K562 (cell line): ENCODE measurements around the gene SPTSSA. TPM values are rescaled to one million over a fixed set of nuclear protein-coding genes. Genes with fewer than 3 reads are reported as not detected.

ENCODE experiments used
- ATF7 ChIP-seq: fragments of 450-650 bp; IDR thresholded peaks from 2 replicates; pipeline ENCODE4 v1.7.1; 2014; ENCODE audit warnings: mild to moderate bottlenecking, moderate library complexity
- EZH2 ChIP-seq: IDR thresholded peaks from 2 replicates; pipeline ENCODE4 v1.6.1; 2012; ENCODE audit warnings: low read depth, mild to moderate bottlenecking, inconsistent platforms, low read length, borderline replicate concordance
- HDAC1 ChIP-seq, 2 experiments: fragments of 450-650 bp; IDR thresholded peaks; 2 replicates each; pipeline ENCODE4 v1.6.1; 2016 to 2017; ENCODE audit warnings: inconsistent platforms in 1 of 2, mild to moderate bottlenecking in 1 of 2, moderate library complexity in 1 of 2
- HSF4 ChIP-seq: fragments of 250-450 bp; sonication (Bioruptor Pico); IDR thresholded peaks from 2 replicates; pipeline ENCODE4 v2.1.2; 2022; ENCODE audit warnings: mild to moderate bottlenecking, moderate library complexity, borderline replicate concordance
- LARP7 ChIP-seq: fragments of 450-650 bp; IDR thresholded peaks from 2 replicates; pipeline ENCODE4 v1.6.1; 2016
- MIER1 ChIP-seq: fragments of 450-650 bp; IDR thresholded peaks from 2 replicates; pipeline ENCODE4 v1.6.1; 2016; ENCODE audit warnings: antibody characterized with exemption, mild to moderate bottlenecking, low read depth
- MXI1 ChIP-seq: IDR thresholded peaks from 2 replicates; pipeline ENCODE4 v1.6.1; 2011; ENCODE audit warnings: low read depth, mild to moderate bottlenecking, improper control_type of control experiment, low read length
- SETDB1 ChIP-seq: IDR thresholded peaks from one replicate; pipeline ENCODE4 v1.6.1; 2012; ENCODE audit warnings: low read length, control low read depth, inconsistent platforms
- SPI1 ChIP-seq: IDR thresholded peaks from 2 replicates; pipeline ENCODE4 v1.6.1; 2011; ENCODE audit warnings: low read depth, low read length, control low read depth, borderline replicate concordance
- TAF9B ChIP-seq: fragments of 450-650 bp; IDR thresholded peaks from 2 replicates; pipeline ENCODE4 v1.6.1; 2018; ENCODE audit warnings: mild to moderate bottlenecking; ENCODE audit not compliant: partially characterized antibody
- ZNF444 ChIP-seq: fragments of 250-450 bp; sonication (Bioruptor Pico); IDR thresholded peaks from 2 replicates; pipeline ENCODE4 v1.4.0; 2020; ENCODE audit warnings: mild to moderate bottlenecking, moderate library complexity
- ZNF561 ChIP-seq: fragments of 450-650 bp; formaldehyde crosslinking; conservative IDR thresholded peaks from 2 replicates; pipeline ENCODE4 v1.4.0; 2020; ENCODE audit warnings: mild to moderate bottlenecking, moderate library complexity
- ZNF75A ChIP-seq: fragments of 450-650 bp; formaldehyde crosslinking; IDR thresholded peaks from 2 replicates; pipeline ENCODE4 v1.4.0; 2020; ENCODE audit warnings: mild to moderate bottlenecking
- polyA plus RNA-seq, 8 experiments: library from polyadenylated mRNA; depleted of rRNA in 4 of 8; stranded (reverse) in 5 of 8; unstranded in 3 of 8; fragments of >200 nt; fragmentation: Nextera tagmentation in 2 of 8; fragmentation: Illumina TruSeq in 1 of 8; extraction: Ambion mirVana in 2 of 8; extraction: Trizol in 1 of 8; gene quantifications; 2 replicates each; pipeline versions ENCODE4 v1.2.1 to v1.2.3, GENCODE V29; 2011 to 2014; ENCODE audit warnings: inconsistent platforms in 1 of 8, missing spikeins in 1 of 8
- total RNA-seq, 7 experiments: library from RNA; depleted of rRNA in 6 of 7; stranded (reverse); fragments of >200 nt in 6 of 7; fragmentation: Illumina TruSeq in 2 of 7; extraction: Trizol in 2 of 7; gene quantifications; 2 replicates each; pipeline versions ENCODE4 v1.2.1 to v1.2.3, GENCODE V29; 2011 to 2021; ENCODE audit warnings: low replicate concordance in 1 of 7
- TF ChIP-seq, protein P1 (sequence below): fragments of 450-650 bp; formaldehyde crosslinking; IDR thresholded peaks from 2 replicates; pipeline ENCODE4 v1.4.0; 2022; ENCODE audit warnings: missing genetic modification characterization
- TF ChIP-seq, protein P2 (sequence below): fragments of 450-650 bp; conservative IDR thresholded peaks from 2 replicates; pipeline ENCODE4 v1.6.1; 2016; ENCODE audit warnings: missing genetic modification characterization, low read depth, mild to moderate bottlenecking, control low read depth, missing compliant biosample characterization
- TF ChIP-seq, protein P3 (sequence below): IDR thresholded peaks from 2 replicates; pipeline ENCODE4 v1.6.1; 2012; ENCODE audit warnings: low read depth, low read length, improper control_type of control experiment, borderline replicate concordance
- TF ChIP-seq, protein P4 (sequence below): fragments of 450-650 bp; IDR thresholded peaks from 2 replicates; pipeline ENCODE4 v1.6.1; 2018; ENCODE audit not compliant: partially characterized antibody
- TF ChIP-seq, protein P5 (sequence below): sonication (generic); IDR thresholded peaks from 2 replicates; pipeline ENCODE4 v1.6.1; 2016

The SPTSSA gene
- total and polyA plus RNA-seq, 9 of the 15 experiments (the other 6 are each of a cell fraction or from before 2014, with no cell fraction given), result 6.8 to 35.7 (median 22.0) TPM

DNA sequence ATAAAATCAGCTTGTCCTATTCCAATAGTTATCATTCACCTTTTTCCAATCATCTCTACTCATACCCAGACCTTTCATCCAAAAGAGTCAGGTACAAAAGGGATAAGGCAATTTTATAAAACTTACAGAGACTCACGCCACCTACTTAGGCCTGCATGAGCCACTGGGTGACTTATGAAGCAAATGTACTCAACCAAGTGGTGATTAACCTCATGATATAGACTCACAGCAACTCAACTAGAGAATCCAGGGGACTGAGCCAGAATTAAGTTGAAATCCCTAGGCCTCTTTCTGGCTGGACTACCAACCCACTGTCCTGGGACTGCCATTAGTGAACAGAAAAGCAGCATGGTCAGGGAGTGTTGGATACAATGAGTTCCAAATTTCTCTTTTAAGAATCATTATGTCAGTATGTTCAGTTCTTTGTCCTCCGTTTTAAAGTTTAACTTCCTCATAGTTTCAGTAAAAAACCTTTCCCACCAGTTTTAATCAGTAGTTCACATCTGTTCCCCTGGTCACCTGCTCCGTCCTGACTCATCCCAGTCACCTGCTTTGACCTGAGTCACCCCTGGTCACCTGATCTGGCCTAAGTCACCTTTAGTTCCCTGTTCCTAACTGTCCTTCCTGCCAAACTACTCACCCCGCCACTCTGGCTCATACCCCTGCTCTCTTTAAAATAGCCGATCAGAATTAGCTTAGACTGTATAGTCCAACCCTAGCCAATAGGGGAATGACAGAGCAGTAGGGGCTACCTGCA lies 36.8 kb downstream of the SPTSSA start (continued):
- TF ChIP-seq LARP7 (no peak), MXI1 (no peak), ZNF561 (CRISPR knock-in tag) (no peak), SETDB1 (no peak), EZH2 (no peak), SPI1 (no peak), TAF9B (no peak), HSF4 (CRISPR knock-in tag) (no peak), ZNF444 (CRISPR knock-in tag) (no peak), HDAC1 (IDR thresholded peaks at IDR 0.05) (no peak), ZNF75A (no peak), ATF7 (no peak), MIER1 (no peak)
- TF ChIP-seq, protein P1, sequence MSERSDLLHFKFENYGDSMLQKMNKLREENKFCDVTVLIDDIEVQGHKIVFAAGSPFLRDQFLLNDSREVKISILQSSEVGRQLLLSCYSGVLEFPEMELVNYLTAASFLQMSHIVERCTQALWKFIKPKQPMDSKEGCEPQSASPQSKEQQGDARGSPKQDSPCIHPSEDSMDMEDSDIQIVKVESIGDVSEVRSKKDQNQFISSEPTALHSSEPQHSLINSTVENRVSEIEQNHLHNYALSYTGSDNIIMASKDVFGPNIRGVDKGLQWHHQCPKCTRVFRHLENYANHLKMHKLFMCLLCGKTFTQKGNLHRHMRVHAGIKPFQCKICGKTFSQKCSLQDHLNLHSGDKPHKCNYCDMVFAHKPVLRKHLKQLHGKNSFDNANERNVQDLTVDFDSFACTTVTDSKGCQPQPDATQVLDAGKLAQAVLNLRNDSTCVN (CRISPR knock-in tag), result no peak
- TF ChIP-seq, protein P2, sequence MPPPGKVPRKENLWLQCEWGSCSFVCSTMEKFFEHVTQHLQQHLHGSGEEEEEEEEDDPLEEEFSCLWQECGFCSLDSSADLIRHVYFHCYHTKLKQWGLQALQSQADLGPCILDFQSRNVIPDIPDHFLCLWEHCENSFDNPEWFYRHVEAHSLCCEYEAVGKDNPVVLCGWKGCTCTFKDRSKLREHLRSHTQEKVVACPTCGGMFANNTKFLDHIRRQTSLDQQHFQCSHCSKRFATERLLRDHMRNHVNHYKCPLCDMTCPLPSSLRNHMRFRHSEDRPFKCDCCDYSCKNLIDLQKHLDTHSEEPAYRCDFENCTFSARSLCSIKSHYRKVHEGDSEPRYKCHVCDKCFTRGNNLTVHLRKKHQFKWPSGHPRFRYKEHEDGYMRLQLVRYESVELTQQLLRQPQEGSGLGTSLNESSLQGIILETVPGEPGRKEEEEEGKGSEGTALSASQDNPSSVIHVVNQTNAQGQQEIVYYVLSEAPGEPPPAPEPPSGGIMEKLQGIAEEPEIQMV (tag), result no peak
- TF ChIP-seq, protein P3, sequence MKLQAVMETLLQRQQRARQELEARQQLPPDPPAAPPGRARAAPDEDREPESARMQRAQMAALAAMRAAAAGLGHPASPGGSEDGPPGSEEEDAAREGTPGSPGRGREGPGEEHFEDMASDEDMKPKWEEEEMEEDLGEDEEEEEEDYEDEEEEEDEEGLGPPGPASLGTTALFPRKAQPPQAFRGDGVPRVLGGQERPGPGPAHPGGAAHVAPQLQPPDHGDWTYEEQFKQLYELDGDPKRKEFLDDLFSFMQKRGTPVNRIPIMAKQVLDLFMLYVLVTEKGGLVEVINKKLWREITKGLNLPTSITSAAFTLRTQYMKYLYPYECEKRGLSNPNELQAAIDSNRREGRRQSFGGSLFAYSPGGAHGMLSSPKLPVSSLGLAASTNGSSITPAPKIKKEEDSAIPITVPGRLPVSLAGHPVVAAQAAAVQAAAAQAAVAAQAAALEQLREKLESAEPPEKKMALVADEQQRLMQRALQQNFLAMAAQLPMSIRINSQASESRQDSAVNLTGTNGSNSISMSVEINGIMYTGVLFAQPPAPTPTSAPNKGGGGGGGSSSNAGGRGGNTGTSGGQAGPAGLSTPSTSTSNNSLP, result no peak
- TF ChIP-seq, protein P4, sequence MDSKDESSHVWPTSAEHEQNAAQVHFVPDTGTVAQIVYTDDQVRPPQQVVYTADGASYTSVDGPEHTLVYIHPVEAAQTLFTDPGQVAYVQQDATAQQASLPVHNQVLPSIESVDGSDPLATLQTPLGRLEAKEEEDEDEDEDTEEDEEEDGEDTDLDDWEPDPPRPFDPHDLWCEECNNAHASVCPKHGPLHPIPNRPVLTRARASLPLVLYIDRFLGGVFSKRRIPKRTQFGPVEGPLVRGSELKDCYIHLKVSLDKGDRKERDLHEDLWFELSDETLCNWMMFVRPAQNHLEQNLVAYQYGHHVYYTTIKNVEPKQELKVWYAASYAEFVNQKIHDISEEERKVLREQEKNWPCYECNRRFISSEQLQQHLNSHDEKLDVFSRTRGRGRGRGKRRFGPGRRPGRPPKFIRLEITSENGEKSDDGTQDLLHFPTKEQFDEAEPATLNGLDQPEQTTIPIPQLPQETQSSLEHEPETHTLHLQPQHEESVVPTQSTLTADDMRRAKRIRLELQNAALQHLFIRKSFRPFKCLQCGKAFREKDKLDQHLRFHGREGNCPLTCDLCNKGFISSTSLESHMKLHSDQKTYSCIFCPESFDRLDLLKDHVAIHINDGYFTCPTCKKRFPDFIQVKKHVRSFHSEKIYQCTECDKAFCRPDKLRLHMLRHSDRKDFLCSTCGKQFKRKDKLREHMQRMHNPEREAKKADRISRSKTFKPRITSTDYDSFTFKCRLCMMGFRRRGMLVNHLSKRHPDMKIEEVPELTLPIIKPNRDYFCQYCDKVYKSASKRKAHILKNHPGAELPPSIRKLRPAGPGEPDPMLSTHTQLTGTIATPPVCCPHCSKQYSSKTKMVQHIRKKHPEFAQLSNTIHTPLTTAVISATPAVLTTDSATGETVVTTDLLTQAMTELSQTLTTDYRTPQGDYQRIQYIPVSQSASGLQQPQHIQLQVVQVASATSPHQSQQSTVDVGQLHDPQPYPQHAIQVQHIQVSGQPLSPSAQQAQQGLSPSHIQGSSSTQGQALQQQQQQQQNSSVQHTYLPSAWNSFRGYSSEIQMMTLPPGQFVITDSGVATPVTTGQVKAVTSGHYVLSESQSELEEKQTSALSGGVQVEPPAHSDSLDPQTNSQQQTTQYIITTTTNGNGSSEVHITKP, result no peak
- TF ChIP-seq, protein P5, sequence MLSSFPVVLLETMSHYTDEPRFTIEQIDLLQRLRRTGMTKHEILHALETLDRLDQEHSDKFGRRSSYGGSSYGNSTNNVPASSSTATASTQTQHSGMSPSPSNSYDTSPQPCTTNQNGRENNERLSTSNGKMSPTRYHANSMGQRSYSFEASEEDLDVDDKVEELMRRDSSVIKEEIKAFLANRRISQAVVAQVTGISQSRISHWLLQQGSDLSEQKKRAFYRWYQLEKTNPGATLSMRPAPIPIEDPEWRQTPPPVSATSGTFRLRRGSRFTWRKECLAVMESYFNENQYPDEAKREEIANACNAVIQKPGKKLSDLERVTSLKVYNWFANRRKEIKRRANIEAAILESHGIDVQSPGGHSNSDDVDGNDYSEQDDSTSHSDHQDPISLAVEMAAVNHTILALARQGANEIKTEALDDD, result no peak
